Measurements from ENCODE around the gene SSX3.
"Not testable (repeated sequence)": the region's sequence is repeated elsewhere in the genome, so short reads cannot be mapped to it uniquely, and the experiment has no call there.

The SSX3 gene, protein sequence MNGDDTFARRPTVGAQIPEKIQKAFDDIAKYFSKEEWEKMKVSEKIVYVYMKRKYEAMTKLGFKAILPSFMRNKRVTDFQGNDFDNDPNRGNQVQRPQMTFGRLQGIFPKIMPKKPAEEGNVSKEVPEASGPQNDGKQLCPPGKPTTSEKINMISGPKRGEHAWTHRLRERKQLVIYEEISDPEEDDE

DNA sequence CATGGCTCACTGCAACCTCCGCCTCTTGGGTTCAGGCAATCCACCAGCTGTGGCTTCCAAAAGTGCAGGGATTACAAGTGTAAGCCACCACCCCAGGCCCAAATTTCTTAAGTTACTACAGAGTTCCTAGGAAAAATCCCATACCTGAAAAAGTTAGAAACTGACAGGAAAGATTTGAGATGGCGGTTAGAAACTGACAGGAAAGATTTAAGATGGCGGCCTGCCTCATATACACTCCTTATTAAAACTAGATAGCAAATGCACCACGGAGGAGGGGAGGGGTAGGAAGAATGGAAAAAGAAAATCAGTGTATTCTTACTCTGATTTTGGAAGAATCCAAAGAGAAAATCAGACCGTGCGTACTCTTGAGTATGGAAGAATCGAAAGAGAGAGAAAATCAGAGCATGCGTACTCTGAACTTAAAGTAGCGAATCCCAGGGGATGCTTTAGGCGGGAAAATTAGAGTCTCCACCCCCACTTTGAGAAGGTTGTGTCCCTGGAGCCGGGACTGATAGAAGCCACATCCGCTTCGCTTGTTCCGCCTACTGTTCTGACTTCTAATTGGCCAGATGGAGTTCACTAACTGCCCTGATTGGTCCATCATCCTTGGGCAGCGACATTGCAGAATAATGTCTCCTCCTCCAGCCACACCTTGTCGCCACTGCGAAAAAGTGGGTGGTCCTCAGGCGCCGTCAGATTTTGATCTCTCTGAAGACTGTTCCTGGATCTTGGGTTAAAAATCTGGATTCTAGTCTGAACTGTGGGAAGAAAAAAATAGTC, at the start of gene SSX3:
TSS of gene SSX3 (minus strand) at position 389 of the 780 bp plus-strand sequence. CDS start 1,454 bp downstream, outside the sequence.
- not testable (repeated sequence) for DNase-seq (ENCODE audit: low read depth in 2 of 2)

DNA sequence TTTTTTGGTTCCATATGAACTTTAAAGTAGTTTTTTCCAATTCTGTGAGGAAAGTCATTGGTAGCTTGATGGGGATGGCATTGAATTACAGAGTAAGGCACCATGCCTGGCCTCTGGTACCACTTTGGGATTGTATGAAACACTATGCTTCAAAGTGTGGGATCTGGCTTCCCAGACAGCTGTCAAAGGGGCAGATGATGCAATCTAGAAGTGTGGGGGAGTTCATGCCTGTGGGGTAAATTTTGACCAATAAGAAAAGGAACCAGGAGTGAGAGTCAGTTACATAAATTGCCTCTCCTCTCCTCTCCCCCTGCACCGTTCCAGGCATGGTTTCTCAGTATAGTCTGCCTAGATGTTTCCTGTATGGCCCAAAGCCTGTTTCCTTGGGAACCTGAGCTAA, 41.3 kb upstream of the SSX3 start:
- not testable (repeated sequence) for DNase-seq (ENCODE audit: low read depth in 2 of 2)

DNA sequence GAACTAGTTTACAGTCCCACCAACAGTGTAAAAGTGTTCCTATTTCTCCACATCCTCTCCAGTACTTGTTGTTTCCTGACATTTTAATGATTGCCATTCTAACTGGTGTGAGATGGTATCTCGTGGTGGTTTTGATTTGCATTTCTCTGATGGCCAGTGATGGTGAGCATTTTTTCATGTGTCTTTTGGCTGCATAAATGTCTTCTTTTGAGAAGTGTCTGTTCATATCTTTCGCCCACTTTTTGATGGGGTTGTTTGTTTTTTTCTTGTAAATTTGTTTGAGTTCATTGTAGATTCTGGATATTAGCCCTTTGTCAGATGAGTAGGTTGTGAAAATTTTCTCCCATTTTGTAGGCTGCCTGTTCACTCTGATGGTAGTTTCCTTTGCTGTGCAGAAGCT, 40.4 kb upstream of the SSX3 start:
- not testable (repeated sequence) for DNase-seq (ENCODE audit: low read depth in 2 of 2)

DNA sequence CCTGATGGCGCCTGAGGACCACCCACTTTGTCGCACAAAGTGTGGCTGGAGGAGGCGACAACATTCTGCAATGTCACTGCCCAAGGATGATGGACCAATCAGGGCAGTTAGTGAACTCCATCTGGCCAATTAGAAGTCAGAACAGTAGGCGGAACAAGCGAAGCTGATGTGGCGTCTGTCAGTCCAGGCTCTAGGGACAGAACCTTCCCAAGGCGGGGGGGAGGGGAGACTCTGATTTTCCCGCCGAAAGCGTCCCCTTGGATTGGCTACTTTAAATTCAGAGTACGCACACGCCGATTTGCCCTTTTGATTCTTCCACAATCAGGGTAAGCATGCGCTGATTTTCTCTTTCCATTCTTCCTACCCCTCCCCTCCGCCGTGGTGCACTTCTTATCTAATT, 26.7 kb upstream of the SSX3 start, which contains the start of gene SSX4:
TSS of gene SSX4 (plus strand) at position 301 of the 400 bp plus-strand sequence. CDS start 515 bp downstream, outside the sequence.
- DNase-seq (ENCODE audit: low read depth in 2 of 2) = not testable (repeated sequence)

DNA sequence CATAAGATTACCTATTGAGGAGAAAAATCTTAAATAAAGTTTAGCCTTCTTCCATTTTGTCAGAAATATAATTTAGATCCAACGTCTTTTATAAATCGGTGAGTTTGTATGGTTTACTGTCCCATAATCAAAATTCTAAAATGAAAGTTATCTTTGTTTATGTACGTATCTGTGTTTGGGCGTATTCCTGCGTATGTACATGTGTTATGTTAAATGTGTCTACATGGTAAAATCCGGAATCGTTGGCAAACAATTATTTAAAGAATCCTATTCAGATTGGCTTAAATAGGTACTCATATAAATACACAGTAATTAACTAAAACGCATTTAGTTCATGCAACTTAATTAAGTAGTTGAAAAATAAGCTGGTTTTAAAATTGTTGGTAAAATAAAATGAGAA, 13.9 kb upstream of the SSX3 start:
- DNase-seq (ENCODE audit: low read depth in 2 of 2) = not testable (repeated sequence)

DNA sequence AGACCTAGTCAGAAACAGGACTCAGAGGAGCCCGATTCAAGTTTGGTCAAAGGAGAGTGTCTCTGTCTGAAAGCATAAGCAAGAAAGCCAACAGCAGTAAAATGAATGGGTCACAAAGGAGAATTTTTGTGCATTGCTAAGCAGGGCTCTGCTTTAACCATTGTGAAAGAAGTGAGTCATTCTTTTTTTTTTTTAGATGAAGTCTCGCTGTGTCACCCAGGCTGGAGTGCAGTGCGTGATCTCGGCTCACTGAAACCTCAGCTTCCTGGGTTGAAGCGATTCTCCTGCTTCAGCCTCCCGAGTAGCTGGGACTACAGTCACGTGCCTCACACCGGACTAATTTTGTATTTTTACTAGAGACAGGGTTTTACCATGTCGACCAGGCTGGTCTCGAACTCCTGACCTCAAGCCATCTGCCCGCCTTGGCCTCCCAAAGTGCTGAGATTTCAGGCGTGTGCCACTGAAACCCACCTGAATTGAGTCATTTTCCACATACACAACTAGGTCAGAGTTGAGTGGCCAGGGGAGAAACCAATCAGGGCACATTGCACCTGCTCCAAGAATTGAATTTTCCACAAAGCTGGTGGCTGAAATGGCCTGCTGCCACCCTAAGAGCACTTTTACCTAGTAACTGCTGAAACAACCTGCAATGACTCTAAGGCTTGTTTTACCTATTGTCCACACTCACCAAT, 11.4 kb upstream of the SSX3 start:
- DNase-seq (ENCODE audit: low read depth in 2 of 2) = not testable (repeated sequence)

DNA sequence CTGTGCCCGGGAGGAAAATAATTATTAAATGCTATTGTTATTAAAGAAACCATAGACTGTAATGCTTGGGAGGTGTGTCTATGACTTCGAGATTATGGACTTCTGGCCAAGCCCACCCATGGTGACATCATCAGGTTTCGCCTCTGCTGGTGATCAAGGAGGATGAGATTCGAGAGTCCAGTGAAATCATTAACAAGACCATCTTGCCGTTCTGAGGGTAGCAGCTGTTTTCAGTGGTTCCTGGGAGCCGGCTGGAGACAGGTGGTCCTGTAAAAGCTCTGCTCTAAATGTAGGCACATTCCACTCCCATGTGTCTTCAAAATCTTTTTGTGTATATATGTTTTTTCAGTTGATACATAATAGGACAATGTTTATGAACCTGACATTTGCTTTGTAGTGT, 2.8 kb upstream of the SSX3 start:
- DNase-seq (ENCODE audit: low read depth in 2 of 2) = not testable (repeated sequence)

DNA sequence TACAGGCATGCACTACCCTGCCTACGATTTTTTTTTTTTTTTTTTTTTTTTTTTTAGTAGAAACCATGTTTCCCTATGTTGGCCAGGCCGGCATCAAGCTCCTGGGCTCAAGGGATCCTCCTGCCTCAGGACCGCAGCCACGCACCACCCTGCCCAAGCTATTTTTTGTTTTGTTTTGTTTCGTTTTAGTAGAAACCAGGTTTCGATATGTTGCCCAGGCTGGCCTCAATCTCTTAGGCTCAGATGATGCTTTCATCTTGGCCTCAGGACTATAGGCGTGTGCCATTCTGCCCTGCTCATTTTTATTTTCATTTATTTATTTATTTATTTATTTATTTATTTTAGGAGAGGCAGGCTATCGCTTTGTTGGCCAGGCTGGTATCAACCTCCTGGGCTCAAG, 1.2 kb upstream of the SSX3 start:
- DNase-seq (ENCODE audit: low read depth in 2 of 2) = no peak

DNA sequence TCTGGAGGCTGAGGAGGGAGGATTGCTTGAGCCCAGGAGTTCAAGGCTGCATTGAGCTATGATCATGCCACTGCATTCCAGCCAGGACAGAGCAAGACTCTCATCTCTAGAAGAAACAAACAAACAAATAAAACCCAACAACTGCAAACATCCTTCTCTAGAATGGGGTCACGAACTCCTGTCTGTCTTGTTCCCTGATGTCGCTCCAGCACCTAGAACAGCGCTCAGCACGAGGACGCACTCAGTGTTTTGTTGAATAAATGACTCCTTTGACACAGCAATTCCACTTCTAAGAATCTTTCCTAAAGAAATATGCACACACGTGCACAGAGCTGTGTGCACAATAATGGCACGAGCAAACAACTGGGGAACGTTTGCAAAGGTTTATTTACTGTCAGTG, 10.4 kb downstream of the SSX3 start:
- DNase-seq (ENCODE audit: low read depth in 2 of 2) = not testable (repeated sequence)

DNA sequence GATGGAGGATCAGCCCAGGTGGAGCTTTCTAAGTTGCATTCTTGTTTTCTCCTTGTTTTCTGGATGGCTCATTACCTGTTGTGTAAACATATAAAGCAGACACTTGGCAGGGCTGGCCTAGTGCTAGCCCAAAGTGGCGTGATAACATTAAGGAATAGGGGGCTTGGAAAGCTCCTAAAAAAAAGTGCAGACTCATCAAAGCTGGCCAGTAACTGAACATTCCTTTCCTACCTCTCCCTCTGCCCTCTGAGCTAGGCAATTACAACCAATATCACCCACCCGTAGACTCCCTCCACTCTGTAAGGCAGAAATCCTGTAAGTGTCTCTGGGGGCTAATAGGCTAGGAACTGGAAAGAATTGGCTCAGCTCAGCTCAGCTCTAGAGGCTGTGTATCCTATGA, 42.5 kb downstream of the SSX3 start:
- not testable (repeated sequence) for DNase-seq (ENCODE audit: low read depth in 2 of 2)

DNA sequence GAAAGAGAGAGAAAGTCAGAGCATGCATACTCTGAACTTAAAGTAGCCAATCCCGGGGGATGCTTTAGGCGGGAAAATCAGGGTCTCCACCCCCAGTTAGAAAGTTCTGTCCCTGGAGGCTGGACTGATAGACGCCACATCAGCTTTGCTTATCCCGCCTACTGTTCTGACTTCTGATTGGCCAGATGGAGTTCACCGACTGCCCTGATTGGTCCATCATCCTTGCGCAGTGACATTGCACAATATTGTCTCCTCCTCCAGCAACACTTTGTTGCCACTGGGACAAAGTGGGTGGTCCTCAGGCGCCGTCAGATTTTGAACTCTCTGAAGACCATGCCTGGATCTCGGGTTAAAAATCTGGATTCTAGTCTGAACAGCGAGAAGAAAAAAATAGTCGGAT, 50.3 kb downstream of the SSX3 start:
- no peak for DNase-seq (ENCODE audit: low read depth in 2 of 2)

Data from stimulated activated CD8-positive, alpha-beta memory T cell treated with anti-CD3 and anti-CD28 coated beads, Interleukin-15, amount 100 ng/mL, for 4 hours (primary cell).